ENCODE results near the gene PANK1. TPM values are rescaled to one million over a fixed set of nuclear protein-coding genes. Genes with fewer than 3 reads are reported as not detected.

The PANK1 gene
- total and polyA plus RNA-seq, 2 donors (not counting 3 experiments of a cell fraction or from before 2014, with no cell fraction given): 2.0 to 6.3 TPM

- H3K79me2 ChIP-seq (ENCODE audit: control insufficient read depth, insufficient read depth, low read length): peaks cover 9% of the 10 kb centered on the region
- no peak overlapping the region for H3K27ac ChIP-seq (ENCODE audit: insufficient read depth, low read depth, low read length)
- dilution Hi-C loops (cut with MboI; ENCODE audit: extremely low pct_ligation_motif_present, low sequenced_read_pairs): no loop called here
- no peaks in the 10 kb centered on the region for H4K20me1 ChIP-seq (replicated peaks; ENCODE audit: control insufficient read depth, extremely low read depth, insufficient read depth, low read length)
- no peaks in the 10 kb centered on the region for H3K4me1 ChIP-seq (ENCODE audit: control insufficient read depth, extremely low read depth, insufficient read depth, low read length)
- DNase-seq (ENCODE audit: low read depth, low spot score) (no peak), FAIRE-seq (no peak)
- no peaks in the 10 kb centered on the region for H3K36me3 ChIP-seq (ENCODE audit: control insufficient read depth in 2 of 2, extremely low read depth in 1 of 2, insufficient read depth in 2 of 2, low read length in 2 of 2)
- H3K9me1 ChIP-seq (replicated peaks; ENCODE audit: control insufficient read depth, extremely low read depth, insufficient read depth, low read length): no peaks in the 10 kb centered on the region
- no peak overlapping the region for H2AFZ ChIP-seq (ENCODE audit: low read depth, low read length)
- no peaks in the 10 kb centered on the region for H3K27me3 ChIP-seq (ENCODE audit: control insufficient read depth in 2 of 2, insufficient read depth in 2 of 2, low read length in 2 of 2)
- ChIA-PET POLR2A (no interaction called here), CTCF (no interaction called here)
- no TSS peak for BruUV-seq (replicated peaks)
- H3K9me3 ChIP-seq (replicated peaks; ENCODE audit: control insufficient read depth, insufficient read depth, low read length): no peaks in the 10 kb centered on the region
- H3K9ac ChIP-seq (replicated peaks; ENCODE audit: extremely low read depth, insufficient read depth, low read length): no peak overlapping the region
- intact Hi-C loops (cut with micrococcal nuclease): no loop called here
- H3K4me2 ChIP-seq (ENCODE audit: insufficient read depth, low read length): no peak overlapping the region
- no peak overlapping the region for H3K4me3 ChIP-seq (replicated peaks in 1 of 3; ENCODE audit: insufficient read depth in 1 of 3, low read depth in 1 of 3, low read length in 3 of 3)
- TF ChIP-seq POLR2A (IDR thresholded peaks at IDR 0.05; ENCODE audit: low read depth, low read length): no peak
- no peak for TF ChIP-seq JUN (IDR thresholded peaks at IDR 0.05; ENCODE audit: borderline replicate concordance, insufficient read depth, insufficient read length, low read depth)
- TF ChIP-seq, protein P1, sequence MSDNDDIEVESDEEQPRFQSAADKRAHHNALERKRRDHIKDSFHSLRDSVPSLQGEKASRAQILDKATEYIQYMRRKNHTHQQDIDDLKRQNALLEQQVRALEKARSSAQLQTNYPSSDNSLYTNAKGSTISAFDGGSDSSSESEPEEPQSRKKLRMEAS (IDR thresholded peaks at IDR 0.05; ENCODE audit: insufficient read depth, insufficient read length): no peak
- TF ChIP-seq FOS (IDR thresholded peaks at IDR 0.05; ENCODE audit: borderline replicate concordance, insufficient read depth, low read length): no peak
- no peak for TF ChIP-seq GATA2 (IDR thresholded peaks at IDR 0.05; ENCODE audit: insufficient read depth, insufficient read length, low read depth, low read length)
- no peak for TF ChIP-seq MYC (IDR thresholded peaks at IDR 0.05; ENCODE audit: low read depth, low read length)
- TF ChIP-seq CTCF (IDR thresholded peaks at IDR 0.05; ENCODE audit: extremely low read depth in 1 of 2, insufficient read depth in 1 of 2, low read depth in 1 of 2, low read length in 2 of 2): no peak
- no peak for TF ChIP-seq EZH2 (IDR thresholded peaks at IDR 0.05; ENCODE audit: borderline replicate concordance, low read depth, low read length, severe bottlenecking)
- no peak for TF ChIP-seq POLR2AphosphoS5 (IDR thresholded peaks at IDR 0.05; ENCODE audit: insufficient read depth, low read depth, low read length)
These were observed 7.9 kb downstream of the PANK1 start for GRCh38 chr10:89637113-89637512.

All from endothelial cell of umbilical vein (primary cell).